HCT116 (cell line): Measurements from ENCODE around the gene REEP5. TPM values are rescaled to one million over a fixed set of nuclear protein-coding genes. Genes with fewer than 3 reads are reported as not detected.

Experiments
- ATAC-seq: fragments of 200-7000 bp; cut with Tn5 transposase; 2 replicates; pipeline ENCODE4 v1.9.1; 2020; ENCODE audit warnings: mild to moderate bottlenecking, moderate library complexity
- BruUV-seq: library from RNA; stranded (reverse); fragments of 400-500 nt; replicated peaks from 2 replicates; lab custom pipeline; 2021; lab: Mats Ljungman, UMichigan
- CTCF ChIA-PET: fragments of 300-600 bp; sonication (Branson Sonifier 250); formaldehyde crosslinking; loops from one replicate; lab custom pipeline; 2021; ENCODE audit warnings: antibody characterized with exemption; lab: Charles Lee
- POLR2A ChIA-PET: fragments of 300-600, 350-600 bp; sonication (Branson Sonifier 250); formaldehyde crosslinking; loops from one replicate; lab custom pipeline; 2021; ENCODE audit warnings: antibody characterized with exemption; lab: Charles Lee
- RAD21 ChIA-PET, 2 experiments: fragments of 300-600 bp; sonication (Branson Sonifier 250); formaldehyde crosslinking; loops; one replicate each; lab custom pipeline; 2023; ENCODE audit warnings: low total read pairs in 2 of 2; ENCODE audit not compliant: uncharacterized antibody in 2 of 2, unreplicated experiment in 2 of 2, low non-redundant PET in 1 of 2; lab: Charles Lee
- DNase-seq: peaks from one replicate; pipeline ENCODE4 v3.0.0-alpha.2; 2010; ENCODE audit warnings: low read depth, low spot score
- H2AFZ ChIP-seq: fragments of 200-600 bp; shearing (Covaris generic), sonication (generic); 2 replicates; pipeline ENCODE4 v1.6.1; 2017; ENCODE audit warnings: low read depth, mixed run types, mixed read lengths, antibody characterized with exemption, low read length; ENCODE audit not compliant: poor library complexity, severe bottlenecking
- H3K27ac ChIP-seq: 2 replicates; pipeline ENCODE4 v1.5.1; 2012; ENCODE audit warnings: low read depth, low read length
- H3K27me3 ChIP-seq: fragments of 200-600 bp; sonication (generic); 2 replicates; pipeline ENCODE4 v1.6.1; 2016; ENCODE audit warnings: mixed run types, low read length, mixed read lengths; ENCODE audit not compliant: insufficient read depth
- H3K36me3 ChIP-seq, 2 experiments: fragments of 200-500 bp in 1 of 2; fragments of 200-600 bp in 1 of 2; sonication (Bioruptor generic) in 1 of 2; sonication (generic) in 1 of 2; 2 replicates each; pipeline versions ENCODE4 v1.5.1 to v1.6.1; 2014 to 2016; ENCODE audit warnings: low read length in 2 of 2, inconsistent platforms in 1 of 2, mixed read lengths in 1 of 2, mixed run types in 1 of 2; ENCODE audit not compliant: insufficient read depth in 2 of 2, control insufficient read depth in 1 of 2
- H3K4me1 ChIP-seq, 2 experiments: fragments of 200-600 bp in 1 of 2; sonication (generic) in 1 of 2; 2 replicates each; pipeline versions ENCODE4 v1.5.1 to v1.6.1; 2012 to 2017; ENCODE audit warnings: low read length in 2 of 2, inconsistent platforms in 1 of 2, mild to moderate bottlenecking in 1 of 2, mixed read lengths in 1 of 2, mixed run types in 1 of 2, moderate library complexity in 1 of 2; ENCODE audit not compliant: insufficient read depth in 2 of 2, control insufficient read depth in 1 of 2
- H3K4me2 ChIP-seq: fragments of 200-600 bp; sonication (generic); 2 replicates; pipeline ENCODE4 v1.6.1; 2017; ENCODE audit warnings: mixed run types, low read length, mixed read lengths
- H3K4me3 ChIP-seq, 2 experiments: fragments of 200-600 bp in 1 of 2; sonication (generic) in 1 of 2; replicated peaks in 1 of 2; 2 replicates each; pipeline ENCODE4 v1.5.1; 2011 to 2016; ENCODE audit warnings: low read length in 2 of 2, control low read depth in 1 of 2, low read depth in 1 of 2, mild to moderate bottlenecking in 1 of 2, mixed read lengths in 1 of 2, mixed run types in 1 of 2
- H3K79me2 ChIP-seq: fragments of 200-600 bp; sonication (generic); 2 replicates; pipeline ENCODE4 v1.6.1; 2017; ENCODE audit warnings: mild to moderate bottlenecking, mixed run types, low read length, moderate library complexity, mixed read lengths; ENCODE audit not compliant: insufficient read depth
- H3K9ac ChIP-seq: fragments of 200-600 bp; sonication (generic); 2 replicates; pipeline ENCODE4 v1.6.1; 2016; ENCODE audit warnings: low read length, mixed read lengths
- H3K9me2 ChIP-seq: fragments of 200-600 bp; sonication (generic), shearing (Covaris generic); 2 replicates; pipeline ENCODE4 v1.6.1; 2017; ENCODE audit warnings: mixed run types, mild to moderate bottlenecking, moderate library complexity; ENCODE audit not compliant: insufficient read depth
- H3K9me3 ChIP-seq, 2 experiments: fragments of 200-500 bp in 1 of 2; fragments of 200-600 bp in 1 of 2; sonication (Bioruptor generic) in 1 of 2; sonication (generic) in 1 of 2; 2 replicates each; pipeline ENCODE4 v1.6.1; 2014 to 2017; ENCODE audit warnings: low read length in 2 of 2, mixed read lengths in 2 of 2, inconsistent platforms in 1 of 2, low read depth in 1 of 2, mild to moderate bottlenecking in 1 of 2, mixed run types in 1 of 2, moderate library complexity in 1 of 2; ENCODE audit not compliant: control insufficient read depth in 1 of 2, insufficient read depth in 1 of 2
- H4K20me1 ChIP-seq: fragments of 200-600 bp; sonication (generic), shearing (Covaris generic); 2 replicates; pipeline ENCODE4 v1.6.1; 2017; ENCODE audit warnings: mixed run types, mild to moderate bottlenecking, moderate library complexity; ENCODE audit not compliant: insufficient read depth
- CBX3 ChIP-seq: IDR thresholded peaks from 2 replicates; pipeline ENCODE4 v1.6.1; 2012; ENCODE audit warnings: low read depth
- CEBPB ChIP-seq: IDR thresholded peaks from 2 replicates; pipeline ENCODE4 v1.6.1; 2012; ENCODE audit warnings: low read depth
- CTCF ChIP-seq, 3 experiments: fragments of 200-600 bp in 1 of 3; sonication (generic) in 1 of 3; IDR thresholded peaks in 2 of 3; conservative IDR thresholded peaks in 1 of 3; 2 replicates each; pipeline ENCODE4 v1.5.1; 2012 to 2017; ENCODE audit warnings: low read depth in 2 of 3, low read length in 2 of 3, antibody characterized with exemption in 1 of 3, borderline replicate concordance in 1 of 3, control low read depth in 1 of 3, mild to moderate bottlenecking in 1 of 3, mixed read lengths in 1 of 3, mixed run types in 1 of 3, moderate library complexity in 1 of 3; ENCODE audit not compliant: insufficient read depth in 1 of 3
- EZH2phosphoT487 ChIP-seq: fragments of 200-600 bp; IDR thresholded peaks from 2 replicates; pipeline ENCODE4 v1.6.1; 2018; ENCODE audit warnings: antibody characterized with exemption, borderline replicate concordance
- MAX ChIP-seq: IDR thresholded peaks from 2 replicates; pipeline ENCODE4 v1.6.1; 2012
- POLR2AphosphoS5 ChIP-seq: IDR thresholded peaks from 2 replicates; pipeline ENCODE4 v1.6.1; 2011; ENCODE audit warnings: mild to moderate bottlenecking, low read depth, low read length, moderate library complexity
- SIN3A ChIP-seq: IDR thresholded peaks from 2 replicates; pipeline ENCODE4 v1.6.1; 2012; ENCODE audit warnings: low read depth
- SRF ChIP-seq: IDR thresholded peaks from 2 replicates; pipeline ENCODE4 v1.6.1; 2012; ENCODE audit warnings: low read depth
- YY1 ChIP-seq: IDR thresholded peaks from 2 replicates; pipeline ENCODE4 v1.6.1; 2011; ENCODE audit warnings: low read length, low read depth, moderate library complexity, mild to moderate bottlenecking; ENCODE audit not compliant: insufficient replicate concordance; ENCODE audit errors: extremely low read depth
- intact Hi-C: fragments of 100-400 bp; cut with micrococcal nuclease; formaldehyde crosslinking; loops from 2 replicates; pipeline ENCODE4 v1.10.0; 2022
- total RNA-seq: library from RNA; stranded (reverse); gene quantifications from one replicate; pipeline ENCODE4 v1.2.1, GENCODE V29; 2021; ENCODE audit not compliant: unreplicated experiment

REEP5 gene
- total RNA-seq, 1 experiment from 2014 or later = 71.7 TPM

- BruUV-seq = no TSS peak
- no peak for TF ChIP-seq SRF
- no peak for TF ChIP-seq YY1
- TF ChIP-seq SIN3A = no peak
- TF ChIP-seq CTCF (IDR thresholded peaks at IDR 0.05 in 2 of 3, conservative IDR thresholded peaks at IDR 0.05 in 1 of 3; ENCODE audit: borderline replicate concordance in 1 of 3, insufficient read depth in 1 of 3, low read depth in 2 of 3, low read length in 2 of 3) = no peak
- TF ChIP-seq CBX3 = no peak
- TF ChIP-seq MAX = no peak
- TF ChIP-seq CEBPB = no peak
- TF ChIP-seq POLR2AphosphoS5 = no peak
- TF ChIP-seq EZH2phosphoT487 = no peak
- no peaks in the 10 kb centered on the region for H4K20me1 ChIP-seq
- peaks cover 15 to 17% of the 10 kb centered on the region in 2 experiments; a peak in 2 of 4 replicates for H3K36me3 ChIP-seq
- ChIA-PET RAD21 (no interaction called here), POLR2A (no interaction called here), CTCF (no interaction called here)
- H3K79me2 ChIP-seq = peaks cover 10% of the 10 kb centered on the region; the same call in 1 of the 2 replicates
- H3K27ac ChIP-seq = no peak overlapping the region
- H3K9me2 ChIP-seq = no peaks in the 10 kb centered on the region
- no peak overlapping the region for H3K4me3 ChIP-seq
- no peaks in the 10 kb centered on the region for H3K27me3 ChIP-seq
- H3K9me3 ChIP-seq = no peaks in the 10 kb centered on the region
- H3K9ac ChIP-seq = no peak overlapping the region
- intact Hi-C loops = no loop called here
- no peak for ATAC-seq
- no peak overlapping the region for H3K4me2 ChIP-seq
- no peak overlapping the region for H2AFZ ChIP-seq
- no peak for DNase-seq
- no peaks in the 10 kb centered on the region for H3K4me1 ChIP-seq
These were observed 37.0 kb downstream of the REEP5 start for GRCh38 chr5:112885001-112885400.
